Esophagus mucosa (tissue), 1 donor: ENCODE data around the gene OR4D2. TPM values are rescaled to one million over a fixed set of nuclear protein-coding genes. Genes with fewer than 3 reads are reported as not detected.
"Not testable (repeated sequence)": the region's sequence is repeated elsewhere in the genome, so short reads cannot be mapped to it uniquely, and the experiment has no call there.

ENCODE experiments used
- ATAC-seq: fragments of 200-7000 bp; cut with Tn5 transposase; one replicate; pipeline ENCODE4 v1.9.1; 2020
- total RNA-seq: library from RNA; stranded (reverse); gene quantifications from one replicate; pipeline ENCODE4 v1.2.4, GENCODE V29; 2023
- donor health status: DM: yes; HTN: yes; CAD: no.

Gene OR4D2
- not detected for total RNA-seq

DNA sequence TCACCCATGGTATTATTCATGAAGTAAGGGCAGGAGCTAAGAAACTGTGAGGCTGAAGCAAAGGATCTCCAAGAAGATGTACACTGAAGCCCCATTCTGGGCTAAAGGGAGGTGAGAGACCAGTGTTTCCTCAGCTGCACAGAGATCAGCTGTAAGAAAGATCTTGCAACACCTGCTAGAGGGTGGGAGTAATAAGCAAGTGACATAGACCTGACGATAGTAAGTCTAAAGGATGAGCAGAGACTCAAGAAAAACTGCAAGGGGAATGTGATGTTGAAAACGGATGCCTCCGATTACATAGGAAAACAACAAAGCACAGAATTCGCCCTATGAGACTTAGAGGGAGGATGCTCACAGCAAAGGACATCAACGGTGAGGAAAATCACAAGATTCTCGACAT is at the start of gene OR4D2:
Gene OR4D2 (plus strand): TSS at position 301 of the 400 bp plus-strand sequence. CDS start 2,674 bp downstream, outside the sequence.
- no peak for ATAC-seq

DNA sequence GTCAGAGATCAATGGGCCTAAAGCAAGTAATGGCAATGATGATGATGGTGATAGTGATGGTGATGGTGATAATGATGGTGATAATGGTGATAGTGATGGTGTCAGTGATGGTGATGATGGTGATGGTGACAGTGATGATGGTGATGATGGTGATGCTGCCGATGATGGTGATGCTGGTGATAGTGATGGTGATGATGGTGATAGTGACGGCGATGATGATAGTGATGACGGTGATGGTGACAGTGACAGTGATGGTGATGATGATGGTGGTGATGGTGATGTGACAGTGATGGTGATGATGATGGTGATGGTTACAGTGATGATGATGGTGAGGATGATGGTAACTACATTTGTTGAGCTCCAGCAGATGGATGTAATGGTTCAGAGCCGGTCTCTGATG is 49.4 kb upstream of the OR4D2 start:
- ATAC-seq = no peak

DNA sequence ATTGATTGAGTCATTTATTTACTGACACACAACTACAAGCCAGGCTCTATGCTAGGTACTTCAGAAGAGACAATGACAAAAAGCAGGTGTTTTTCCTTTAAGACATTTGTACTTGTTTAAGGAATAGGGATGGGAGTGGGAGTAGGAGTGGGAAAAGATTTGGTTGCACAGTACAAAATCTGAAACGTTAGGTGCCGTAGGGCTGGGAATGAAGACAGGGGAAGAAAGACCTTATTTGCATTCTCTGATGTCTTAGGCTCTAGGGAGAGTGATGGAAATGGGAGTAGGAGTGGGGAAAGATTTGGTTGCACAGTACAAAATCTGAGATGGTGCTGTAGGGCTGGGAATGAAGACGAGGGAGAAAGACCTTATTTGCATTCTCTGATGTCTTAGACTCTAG is 47.3 kb upstream of the OR4D2 start:
- ATAC-seq = no peak

DNA sequence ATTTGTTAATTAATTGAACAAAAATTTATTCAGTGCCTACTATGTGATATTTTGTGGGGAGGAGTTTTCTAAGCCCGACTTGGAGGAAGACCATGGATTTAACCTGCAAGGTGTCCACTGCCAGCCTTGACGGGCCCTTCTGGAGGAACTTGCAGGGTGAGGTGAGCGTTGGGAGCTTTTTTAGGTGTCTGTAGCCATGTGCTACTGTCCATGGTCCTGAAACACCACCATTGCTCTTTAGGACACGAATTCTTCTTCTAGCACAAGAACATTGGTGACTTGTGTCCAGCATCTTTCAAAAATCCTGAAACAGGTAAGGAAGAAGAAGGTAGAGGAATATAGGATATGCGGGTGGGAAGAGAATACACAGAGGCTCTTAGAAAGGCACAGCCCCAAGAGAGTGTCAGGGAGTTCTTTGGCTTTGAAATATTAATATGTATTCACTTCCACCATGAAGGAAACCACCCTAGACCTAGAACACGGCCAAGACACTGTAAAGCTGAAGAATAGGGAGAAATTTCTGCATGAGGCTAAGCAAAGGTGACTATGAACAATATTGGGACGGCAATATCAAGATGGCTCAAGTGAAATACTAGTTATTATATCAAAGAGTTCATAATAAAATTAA is 46.5 kb upstream of the OR4D2 start:
- ATAC-seq = peak; percentile 76

DNA sequence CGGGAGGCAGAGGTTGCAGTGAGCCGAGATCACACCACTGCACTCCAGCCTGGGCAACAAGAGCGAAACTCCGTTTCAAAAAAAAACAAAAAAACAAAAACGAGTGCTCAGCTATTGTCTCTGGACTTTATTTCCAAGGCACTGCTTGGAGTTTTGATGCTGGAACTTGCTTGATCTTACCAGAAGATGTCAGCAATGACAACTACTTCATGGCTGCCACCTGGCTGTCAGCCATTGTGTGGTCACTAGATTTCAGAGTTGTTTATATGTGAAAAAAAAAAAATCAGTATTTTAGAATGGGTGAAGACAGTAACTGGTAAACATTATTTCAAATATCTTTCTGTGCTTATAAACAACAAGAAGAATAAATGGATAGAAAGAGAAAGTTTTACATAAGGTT is 44.9 kb upstream of the OR4D2 start:
- ATAC-seq = no peak

DNA sequence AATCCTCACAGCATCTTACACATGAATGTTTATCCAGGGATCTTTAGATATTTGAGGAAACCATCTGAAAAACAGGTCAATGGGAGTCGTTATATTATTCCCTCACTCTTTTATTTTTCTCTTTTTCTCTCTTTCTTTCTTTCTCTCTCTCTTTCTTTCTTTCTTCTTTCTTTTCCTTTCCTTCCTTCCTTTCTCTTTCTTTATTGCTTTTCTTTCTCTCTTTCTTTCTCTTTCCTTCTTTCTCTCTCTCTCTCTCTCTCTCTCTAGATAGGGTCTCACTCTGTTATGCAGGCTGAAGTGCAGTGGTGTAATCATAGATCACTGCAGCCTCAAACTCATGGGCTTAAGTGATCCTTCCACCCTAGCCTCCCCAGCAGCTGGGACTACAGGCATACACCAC is 38.9 kb upstream of the OR4D2 start:
- no peak for ATAC-seq

DNA sequence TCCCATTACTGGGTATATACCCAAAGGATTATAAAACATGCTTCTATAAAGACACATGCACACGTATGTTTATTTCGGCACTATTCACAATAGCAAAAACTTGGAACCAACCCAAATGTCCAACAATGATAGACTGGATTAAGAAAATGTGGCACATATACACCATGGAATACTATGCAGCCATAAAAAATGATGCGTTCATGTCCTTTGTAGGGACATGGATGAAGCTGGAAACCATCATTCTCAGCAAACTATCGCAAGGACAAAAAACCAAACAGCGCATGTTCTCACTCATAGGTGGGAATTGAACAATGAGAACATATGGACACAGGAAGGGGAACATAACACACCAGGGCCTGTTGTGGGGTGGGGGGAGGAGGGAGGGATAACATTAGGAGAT is 34.1 kb upstream of the OR4D2 start:
- not testable (repeated sequence) for ATAC-seq

GRCh38 chr17:58136669-58137279 is 30.0 kb upstream of the OR4D2 start:
- peak; percentile 33 for ATAC-seq

DNA sequence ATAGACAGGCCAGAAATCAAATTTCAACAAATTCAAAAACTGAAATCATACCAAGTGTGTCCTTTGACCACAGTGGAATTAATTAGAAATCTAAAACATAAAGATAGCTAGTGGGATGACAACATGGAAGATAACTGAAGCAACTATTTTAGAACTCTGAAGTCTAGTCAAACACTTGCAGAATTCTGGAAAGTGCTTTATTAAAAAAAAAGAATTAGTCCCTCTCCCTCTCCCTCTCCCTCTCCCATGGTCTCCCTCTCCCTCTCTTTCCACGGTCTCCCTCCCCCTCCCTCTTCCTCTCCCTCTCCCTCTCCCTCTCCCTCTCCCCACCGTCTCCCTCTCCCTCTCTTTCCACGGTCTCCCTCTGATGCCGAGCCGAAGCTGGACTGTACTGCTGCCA is 25.3 kb upstream of the OR4D2 start:
- ATAC-seq = no peak

- not testable (repeated sequence) for ATAC-seq
These were observed 23.4 kb upstream of the OR4D2 start for GRCh38 chr17:58143335-58143734.

DNA sequence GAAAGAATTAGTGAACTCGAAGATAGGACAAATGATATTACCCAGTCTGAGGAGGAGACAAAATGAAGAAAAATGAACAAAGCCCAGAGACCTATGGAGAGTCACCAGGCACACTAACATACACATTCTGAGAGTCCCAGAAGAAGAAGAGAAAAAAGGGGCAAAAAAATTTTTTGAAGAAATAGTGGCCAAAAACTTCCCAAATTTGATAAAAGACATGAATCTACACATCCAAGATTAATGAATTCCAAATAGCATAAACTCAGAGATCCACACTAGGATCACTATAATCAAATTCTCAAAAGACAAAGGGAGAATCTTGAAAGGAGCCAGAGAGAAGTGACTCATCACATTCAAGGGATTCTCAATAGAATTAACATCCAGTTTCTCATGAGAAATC is 22.0 kb upstream of the OR4D2 start:
- ATAC-seq = no peak

DNA sequence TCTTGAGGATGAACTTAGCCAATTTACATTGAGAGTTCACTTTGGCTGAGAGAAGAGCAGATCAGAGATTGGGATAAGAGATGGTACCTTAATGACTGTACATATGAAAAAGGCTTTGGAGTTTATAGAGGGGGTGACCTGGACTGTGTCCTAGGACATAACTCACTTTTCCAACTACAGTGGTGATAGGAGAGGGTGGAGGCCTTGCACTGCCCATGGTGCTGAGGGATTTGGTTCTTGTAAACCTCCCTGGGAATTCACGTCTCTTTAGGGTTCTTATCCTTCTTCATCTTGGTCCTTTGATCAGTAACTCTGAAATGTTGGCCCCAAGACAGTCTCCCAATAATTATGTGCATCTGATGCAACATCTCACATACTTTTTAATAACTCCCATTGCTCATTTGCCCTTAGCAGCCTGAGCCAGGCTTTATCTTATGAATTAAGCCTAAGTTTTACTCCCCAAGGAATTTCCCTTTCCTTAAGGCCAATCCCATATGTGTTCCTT is 18.8 kb upstream of the OR4D2 start, which contains the start of gene OR4D1:
Gene OR4D1 (plus strand): TSS at position 455 of the 505 bp plus-strand sequence. CDS start 6,770 bp downstream, outside the sequence.
- no peak for ATAC-seq

DNA sequence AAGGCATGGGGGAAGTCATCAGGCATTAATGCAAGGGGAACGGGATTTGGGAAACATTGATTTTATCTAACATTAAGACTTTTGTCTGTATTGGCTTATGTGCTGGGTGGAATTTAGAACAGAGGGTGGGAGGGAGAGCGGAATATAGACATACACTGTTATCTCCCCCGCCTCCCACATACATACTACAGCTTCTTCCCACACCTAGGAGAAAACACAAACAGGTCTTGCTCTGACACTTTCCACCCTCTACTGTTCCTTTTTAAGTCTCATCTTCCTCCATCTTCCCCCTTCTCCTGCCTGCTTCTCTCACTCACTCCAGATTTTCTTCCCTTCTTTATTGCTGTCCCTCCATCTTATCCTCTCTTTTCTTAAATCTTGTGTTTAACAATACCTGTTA is 18.2 kb upstream of the OR4D2 start:
- no peak for ATAC-seq

GRCh38 chr17:58150394-58150793 is 16.4 kb upstream of the OR4D2 start:
- ATAC-seq = no peak

- no peak for ATAC-seq
These were observed 13.7 kb upstream of the OR4D2 start for GRCh38 chr17:58153046-58153445.

GRCh38 chr17:58153671-58154070 is 13.1 kb upstream of the OR4D2 start:
- ATAC-seq = no peak

DNA sequence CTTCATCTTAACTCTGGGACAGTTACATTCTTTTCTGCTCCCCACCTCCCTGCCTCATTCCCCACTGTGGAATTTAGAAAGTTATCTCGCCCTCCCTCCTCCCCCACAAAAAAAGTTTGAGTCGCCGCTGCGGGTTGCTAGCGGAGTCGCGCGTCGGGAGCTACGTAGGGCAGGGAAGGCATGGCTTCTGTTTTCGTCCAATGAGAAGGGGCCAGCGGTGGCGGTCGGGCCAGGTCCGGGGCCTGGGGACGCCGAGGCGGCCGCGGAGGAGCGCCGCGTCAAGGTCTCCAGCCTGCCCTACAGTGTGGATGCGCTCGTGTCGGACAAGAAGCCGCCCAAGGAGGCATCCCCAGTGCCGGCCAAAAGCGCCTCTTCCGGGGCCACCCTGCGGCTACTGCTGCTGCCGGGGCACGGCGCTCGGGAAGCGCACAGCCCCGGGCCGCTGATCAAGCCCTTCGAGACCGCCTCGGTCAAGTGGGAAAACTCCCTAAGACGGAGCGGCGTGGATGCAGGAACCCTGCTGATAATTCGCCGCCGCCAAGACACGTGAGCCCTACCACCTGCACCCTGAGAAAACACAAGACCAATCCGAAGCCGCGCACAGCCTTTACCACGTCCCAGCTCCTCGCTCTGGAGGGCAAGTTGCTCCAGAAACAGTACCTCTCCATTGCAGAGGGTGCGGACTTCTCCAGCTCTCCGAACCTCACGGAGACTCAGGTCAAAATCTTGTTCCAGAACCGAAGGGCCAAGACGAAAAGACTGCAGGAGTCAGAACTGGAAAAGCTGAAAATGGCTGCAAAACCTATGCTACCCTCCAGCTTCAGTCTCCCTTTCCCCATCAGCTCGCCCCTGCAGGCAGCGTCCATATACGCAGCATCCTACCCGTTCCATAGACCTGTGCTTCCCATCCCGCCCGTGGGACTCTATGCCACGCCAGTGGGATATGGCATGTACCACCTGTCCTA is 9.7 kb upstream of the OR4D2 start:
- ATAC-seq = peak; percentile 37

- no peak for ATAC-seq
These were observed 8.6 kb upstream of the OR4D2 start for GRCh38 chr17:58158181-58158580.

- no peak for ATAC-seq
These were observed 5.2 kb upstream of the OR4D2 start for GRCh38 chr17:58161566-58161965.

DNA sequence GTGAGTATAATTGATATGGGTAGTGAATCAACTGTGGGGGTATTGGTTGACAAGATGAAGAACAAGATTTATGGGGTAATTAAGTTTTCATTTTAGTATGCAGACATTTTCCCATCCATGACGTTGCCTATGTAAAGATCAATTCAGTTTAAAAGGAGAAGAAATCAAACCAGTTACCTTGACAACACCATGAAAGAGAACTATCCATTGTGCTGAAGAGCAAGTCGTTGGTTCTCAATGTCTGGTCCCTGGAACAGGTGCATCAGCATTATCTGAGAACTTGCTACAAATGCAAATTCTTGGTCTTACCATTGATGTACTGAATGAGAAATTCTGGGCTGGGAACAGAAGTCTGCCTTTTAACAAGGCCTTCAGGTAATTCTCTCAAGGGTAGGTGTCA is 801 bp upstream of the OR4D2 start:
- no peak for ATAC-seq

DNA sequence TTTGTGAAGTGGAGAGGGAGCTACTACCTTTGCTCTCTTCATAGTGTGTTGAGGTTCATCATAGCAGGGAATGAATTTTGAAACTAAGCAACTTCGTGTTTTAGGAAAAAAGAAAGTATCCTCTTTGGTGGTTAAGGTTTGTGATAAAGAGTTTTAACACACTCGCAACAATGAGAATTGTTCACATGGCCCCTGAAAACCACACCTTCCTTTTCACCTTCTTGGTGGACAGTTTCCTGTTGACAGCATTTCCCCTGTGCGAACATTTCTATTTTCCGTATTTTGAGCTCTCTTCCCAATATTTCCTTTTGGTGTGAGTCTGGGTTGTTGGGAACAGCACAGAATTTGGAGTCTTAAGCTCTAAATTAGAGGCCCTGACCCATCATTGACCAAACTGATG is 3.8 kb downstream of the OR4D2 start:
- ATAC-seq = no peak

GRCh38 chr17:58172369-58173071 is 5.7 kb downstream of the OR4D2 start:
- ATAC-seq = no peak

GRCh38 chr17:58174871-58175270 is 8.1 kb downstream of the OR4D2 start:
- ATAC-seq = no peak
